Measurements from ENCODE around the gene BRSK2. TPM values are rescaled to one million over a fixed set of nuclear protein-coding genes. Genes with fewer than 3 reads are reported as not detected.

The BRSK2 gene
- total RNA-seq, 1 donor from 2014 or later = 0.62 TPM

- Histone ChIP-seq H3K36me3 (no peaks in the 10 kb centered on the region), H3K4me1 (no peaks in the 10 kb centered on the region), H3K9me3 (no peaks in the 10 kb centered on the region), H3K27me3 (ENCODE audit: low read depth) (peaks cover 58% of the 10 kb centered on the region), H3K4me3 (no peak overlapping the region), H3K27ac (no peak overlapping the region)
- no peak for DNase-seq
- intact Hi-C loops (cut with DNase I) = no loop called here
- no peak for TF ChIP-seq CTCF (IDR thresholded peaks at IDR 0.05)
- ATAC-seq = no peak
Measured at GRCh38 chr11:1398528-1399235, 8.9 kb downstream of the BRSK2 start.

- Histone ChIP-seq H3K36me3 (no peaks in the 10 kb centered on the region), H3K27me3 (ENCODE audit: low read depth) (peaks cover 62% of the 10 kb centered on the region), H3K4me1 (no peaks in the 10 kb centered on the region), H3K27ac (no peak overlapping the region), H3K4me3 (no peak overlapping the region), H3K9me3 (no peaks in the 10 kb centered on the region)
- intact Hi-C loops (cut with DNase I) = no loop called here
- TF ChIP-seq CTCF (IDR thresholded peaks at IDR 0.05) = no peak
- ATAC-seq (no peak), DNase-seq (no peak)
Measured at GRCh38 chr11:1399386-1400316, 9.9 kb downstream of the BRSK2 start.

- peaks cover 59% of the 10 kb centered on the region for H3K27me3 ChIP-seq (ENCODE audit: low read depth)
- DNase-seq (no peak), ATAC-seq (no peak)
- no peak for TF ChIP-seq CTCF (IDR thresholded peaks at IDR 0.05)
- intact Hi-C loops (cut with DNase I) = no loop called here
- no peaks in the 10 kb centered on the region for H3K4me1 ChIP-seq
- H3K36me3 ChIP-seq = no peaks in the 10 kb centered on the region
- H3K4me3 ChIP-seq = no peak overlapping the region
- no peaks in the 10 kb centered on the region for H3K9me3 ChIP-seq
- H3K27ac ChIP-seq = no peak overlapping the region
Measured at GRCh38 chr11:1400317-1401170, 10.8 kb downstream of the BRSK2 start.

- Histone ChIP-seq H3K9me3 (no peaks in the 10 kb centered on the region), H3K27me3 (ENCODE audit: low read depth) (peaks cover 56% of the 10 kb centered on the region), H3K27ac (no peak overlapping the region), H3K4me3 (no peak overlapping the region), H3K4me1 (no peaks in the 10 kb centered on the region), H3K36me3 (no peaks in the 10 kb centered on the region)
- intact Hi-C loops (cut with DNase I) = no loop called here
- ATAC-seq = no peak
- DNase-seq = no peak
- TF ChIP-seq CTCF (IDR thresholded peaks at IDR 0.05) = no peak
Measured at GRCh38 chr11:1401171-1401445, 11.4 kb downstream of the BRSK2 start.

GRCh38 chr11:1401656-1402221 is 12.0 kb downstream of the BRSK2 start:
- Histone ChIP-seq H3K27ac (no peak overlapping the region), H3K4me3 (no peak overlapping the region), H3K9me3 (no peaks in the 10 kb centered on the region), H3K27me3 (ENCODE audit: low read depth) (peaks cover 51% of the 10 kb centered on the region), H3K4me1 (no peaks in the 10 kb centered on the region), H3K36me3 (no peaks in the 10 kb centered on the region)
- intact Hi-C loops (cut with DNase I) = no loop called here
- DNase-seq (peak; percentile 72), ATAC-seq (peak; percentile 53 to 63)
- TF ChIP-seq CTCF (IDR thresholded peaks at IDR 0.05) = no peak
